Measurements from ENCODE around the gene TSPAN4. TPM values are rescaled to one million over a fixed set of nuclear protein-coding genes. Genes with fewer than 3 reads are reported as not detected.

Gene TSPAN4
- total and polyA plus RNA-seq, 2 of the 13 experiments (the other 11 are each of a cell fraction or from before 2014, with no cell fraction given), result 31.7 to 68.3 TPM

DNA sequence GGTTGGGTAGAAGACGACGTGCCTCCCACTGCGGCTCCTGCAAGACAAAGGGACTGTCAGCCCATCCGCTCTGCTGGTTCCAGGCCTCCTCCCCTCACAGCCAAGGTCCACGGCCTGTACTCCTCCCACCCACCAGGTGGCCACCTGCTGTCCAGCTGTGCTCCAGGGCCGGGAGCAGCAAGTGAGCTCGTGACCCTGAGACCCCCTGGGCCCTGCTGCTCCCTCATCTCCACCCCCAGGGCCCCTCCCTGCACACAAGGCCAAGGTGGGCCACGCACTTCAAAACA is 27.4 kb downstream of the TSPAN4 start:
- ChIA-PET POLR2A (no interaction called here), CTCF (ENCODE audit: low intra/inter-chr PET ratio, low total read pairs) (interaction anchor here (1.0 kb wide), 1 partner anchor 181 kb away, joined by 3 read pairs; no protein-coding TSS in a partner anchor)
- no peaks in the 10 kb centered on the region for H4K20me1 ChIP-seq (ENCODE audit: insufficient read depth, low read length)
- H3K4me1 ChIP-seq (ENCODE audit: insufficient read depth, low read length), result 0 out of 2 replicates have a peak, but pooled peaks cover 8% of the 10 kb centered on the region
- H3K36me3 ChIP-seq (replicated peaks in 1 of 2; ENCODE audit: control insufficient read depth in 1 of 2, insufficient read depth in 2 of 2, low read length in 2 of 2), result peaks cover 0 to 10% of the 10 kb centered on the region in 2 experiments; a peak in 2 of 5 replicates
- peak; percentile 73 for ATAC-seq
- H3K4me3 ChIP-seq (replicated peaks in 1 of 3; ENCODE audit: insufficient read depth in 1 of 3, low read depth in 2 of 3, low read length in 3 of 3), result no peak overlapping the region
- WGBS (ENCODE audit: low lambda C conversion rate), result no CpG with 5 or more reads among the region's 8 CpGs
- no peak overlapping the region for H3K4me2 ChIP-seq (ENCODE audit: low read depth, low read length)
- no peak for FAIRE-seq
- H3K9me3 ChIP-seq (ENCODE audit: low read length), result no peaks in the 10 kb centered on the region
- no peak overlapping the region for H2AFZ ChIP-seq (ENCODE audit: low read length)
- no peak overlapping the region for H3K27ac ChIP-seq (ENCODE audit: extremely low read length, insufficient read depth, low read length)
- no peak overlapping the region for H3K9ac ChIP-seq (ENCODE audit: insufficient read depth, low read depth, low read length)
- in situ Hi-C loops (cut with HindIII; ENCODE audit: extremely low pct_ligation_motif_present, low pct_unique_long_range_greater_than_20kb) (no loop called here), intact Hi-C loops (cut with micrococcal nuclease; ENCODE audit: unreplicated experiment) (no loop called here)
- peak; percentile 24 for DNase-seq (ENCODE audit: low spot score)
- no TSS peak for BruUV-seq (replicated peaks)
- no peaks in the 10 kb centered on the region for H3K27me3 ChIP-seq (ENCODE audit: control insufficient read depth in 1 of 2, insufficient read depth in 2 of 2, low read length in 2 of 2)
- H3K79me2 ChIP-seq (ENCODE audit: insufficient read depth, low read length), result no peaks in the 10 kb centered on the region
- TF ChIP-seq, protein P1, sequence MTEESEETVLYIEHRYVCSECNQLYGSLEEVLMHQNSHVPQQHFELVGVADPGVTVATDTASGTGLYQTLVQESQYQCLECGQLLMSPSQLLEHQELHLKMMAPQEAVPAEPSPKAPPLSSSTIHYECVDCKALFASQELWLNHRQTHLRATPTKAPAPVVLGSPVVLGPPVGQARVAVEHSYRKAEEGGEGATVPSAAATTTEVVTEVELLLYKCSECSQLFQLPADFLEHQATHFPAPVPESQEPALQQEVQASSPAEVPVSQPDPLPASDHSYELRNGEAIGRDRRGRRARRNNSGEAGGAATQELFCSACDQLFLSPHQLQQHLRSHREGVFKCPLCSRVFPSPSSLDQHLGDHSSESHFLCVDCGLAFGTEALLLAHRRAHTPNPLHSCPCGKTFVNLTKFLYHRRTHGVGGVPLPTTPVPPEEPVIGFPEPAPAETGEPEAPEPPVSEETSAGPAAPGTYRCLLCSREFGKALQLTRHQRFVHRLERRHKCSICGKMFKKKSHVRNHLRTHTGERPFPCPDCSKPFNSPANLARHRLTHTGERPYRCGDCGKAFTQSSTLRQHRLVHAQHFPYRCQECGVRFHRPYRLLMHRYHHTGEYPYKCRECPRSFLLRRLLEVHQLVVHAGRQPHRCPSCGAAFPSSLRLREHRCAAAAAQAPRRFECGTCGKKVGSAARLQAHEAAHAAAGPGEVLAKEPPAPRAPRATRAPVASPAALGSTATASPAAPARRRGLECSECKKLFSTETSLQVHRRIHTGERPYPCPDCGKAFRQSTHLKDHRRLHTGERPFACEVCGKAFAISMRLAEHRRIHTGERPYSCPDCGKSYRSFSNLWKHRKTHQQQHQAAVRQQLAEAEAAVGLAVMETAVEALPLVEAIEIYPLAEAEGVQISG (CRISPR knock-in tag; IDR thresholded peaks at IDR 0.05), result 0 out of 2 replicates have a peak, but pooled peaks have one; percentile 58
- TF ChIP-seq ZNF263 (CRISPR knock-in tag; IDR thresholded peaks at IDR 0.05) (peak; percentile 81), STAG1 (CRISPR knock-in tag; IDR thresholded peaks at IDR 0.05) (peak; percentile 66), AGO1 (IDR thresholded peaks at IDR 0.05; ENCODE audit: low read depth, low read length, poor library complexity, severe bottlenecking) (peak; percentile 84)
- TF ChIP-seq, protein P2, sequence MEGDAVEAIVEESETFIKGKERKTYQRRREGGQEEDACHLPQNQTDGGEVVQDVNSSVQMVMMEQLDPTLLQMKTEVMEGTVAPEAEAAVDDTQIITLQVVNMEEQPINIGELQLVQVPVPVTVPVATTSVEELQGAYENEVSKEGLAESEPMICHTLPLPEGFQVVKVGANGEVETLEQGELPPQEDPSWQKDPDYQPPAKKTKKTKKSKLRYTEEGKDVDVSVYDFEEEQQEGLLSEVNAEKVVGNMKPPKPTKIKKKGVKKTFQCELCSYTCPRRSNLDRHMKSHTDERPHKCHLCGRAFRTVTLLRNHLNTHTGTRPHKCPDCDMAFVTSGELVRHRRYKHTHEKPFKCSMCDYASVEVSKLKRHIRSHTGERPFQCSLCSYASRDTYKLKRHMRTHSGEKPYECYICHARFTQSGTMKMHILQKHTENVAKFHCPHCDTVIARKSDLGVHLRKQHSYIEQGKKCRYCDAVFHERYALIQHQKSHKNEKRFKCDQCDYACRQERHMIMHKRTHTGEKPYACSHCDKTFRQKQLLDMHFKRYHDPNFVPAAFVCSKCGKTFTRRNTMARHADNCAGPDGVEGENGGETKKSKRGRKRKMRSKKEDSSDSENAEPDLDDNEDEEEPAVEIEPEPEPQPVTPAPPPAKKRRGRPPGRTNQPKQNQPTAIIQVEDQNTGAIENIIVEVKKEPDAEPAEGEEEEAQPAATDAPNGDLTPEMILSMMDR (CRISPR knock-in tag; IDR thresholded peaks at IDR 0.05), result peak; percentile 82
- TF ChIP-seq, protein P3, sequence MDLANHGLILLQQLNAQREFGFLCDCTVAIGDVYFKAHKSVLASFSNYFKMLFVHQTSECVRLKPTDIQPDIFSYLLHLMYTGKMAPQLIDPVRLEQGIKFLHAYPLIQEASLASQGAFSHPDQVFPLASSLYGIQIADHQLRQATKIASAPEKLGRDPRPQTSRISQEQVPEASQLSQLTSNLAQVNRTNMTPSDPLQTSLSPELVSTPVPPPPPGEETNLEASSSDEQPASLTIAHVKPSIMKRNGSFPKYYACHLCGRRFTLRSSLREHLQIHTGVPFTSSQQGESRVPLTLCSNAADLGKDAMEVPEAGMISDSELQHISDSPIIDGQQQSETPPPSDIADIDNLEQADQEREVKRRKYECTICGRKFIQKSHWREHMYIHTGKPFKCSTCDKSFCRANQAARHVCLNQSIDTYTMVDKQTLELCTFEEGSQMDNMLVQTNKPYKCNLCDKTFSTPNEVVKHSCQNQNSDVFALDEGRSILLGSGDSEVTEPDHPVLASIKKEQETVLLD (CRISPR knock-in tag; IDR thresholded peaks at IDR 0.05; ENCODE audit: low read depth), result no peak
- TF ChIP-seq, protein P4, sequence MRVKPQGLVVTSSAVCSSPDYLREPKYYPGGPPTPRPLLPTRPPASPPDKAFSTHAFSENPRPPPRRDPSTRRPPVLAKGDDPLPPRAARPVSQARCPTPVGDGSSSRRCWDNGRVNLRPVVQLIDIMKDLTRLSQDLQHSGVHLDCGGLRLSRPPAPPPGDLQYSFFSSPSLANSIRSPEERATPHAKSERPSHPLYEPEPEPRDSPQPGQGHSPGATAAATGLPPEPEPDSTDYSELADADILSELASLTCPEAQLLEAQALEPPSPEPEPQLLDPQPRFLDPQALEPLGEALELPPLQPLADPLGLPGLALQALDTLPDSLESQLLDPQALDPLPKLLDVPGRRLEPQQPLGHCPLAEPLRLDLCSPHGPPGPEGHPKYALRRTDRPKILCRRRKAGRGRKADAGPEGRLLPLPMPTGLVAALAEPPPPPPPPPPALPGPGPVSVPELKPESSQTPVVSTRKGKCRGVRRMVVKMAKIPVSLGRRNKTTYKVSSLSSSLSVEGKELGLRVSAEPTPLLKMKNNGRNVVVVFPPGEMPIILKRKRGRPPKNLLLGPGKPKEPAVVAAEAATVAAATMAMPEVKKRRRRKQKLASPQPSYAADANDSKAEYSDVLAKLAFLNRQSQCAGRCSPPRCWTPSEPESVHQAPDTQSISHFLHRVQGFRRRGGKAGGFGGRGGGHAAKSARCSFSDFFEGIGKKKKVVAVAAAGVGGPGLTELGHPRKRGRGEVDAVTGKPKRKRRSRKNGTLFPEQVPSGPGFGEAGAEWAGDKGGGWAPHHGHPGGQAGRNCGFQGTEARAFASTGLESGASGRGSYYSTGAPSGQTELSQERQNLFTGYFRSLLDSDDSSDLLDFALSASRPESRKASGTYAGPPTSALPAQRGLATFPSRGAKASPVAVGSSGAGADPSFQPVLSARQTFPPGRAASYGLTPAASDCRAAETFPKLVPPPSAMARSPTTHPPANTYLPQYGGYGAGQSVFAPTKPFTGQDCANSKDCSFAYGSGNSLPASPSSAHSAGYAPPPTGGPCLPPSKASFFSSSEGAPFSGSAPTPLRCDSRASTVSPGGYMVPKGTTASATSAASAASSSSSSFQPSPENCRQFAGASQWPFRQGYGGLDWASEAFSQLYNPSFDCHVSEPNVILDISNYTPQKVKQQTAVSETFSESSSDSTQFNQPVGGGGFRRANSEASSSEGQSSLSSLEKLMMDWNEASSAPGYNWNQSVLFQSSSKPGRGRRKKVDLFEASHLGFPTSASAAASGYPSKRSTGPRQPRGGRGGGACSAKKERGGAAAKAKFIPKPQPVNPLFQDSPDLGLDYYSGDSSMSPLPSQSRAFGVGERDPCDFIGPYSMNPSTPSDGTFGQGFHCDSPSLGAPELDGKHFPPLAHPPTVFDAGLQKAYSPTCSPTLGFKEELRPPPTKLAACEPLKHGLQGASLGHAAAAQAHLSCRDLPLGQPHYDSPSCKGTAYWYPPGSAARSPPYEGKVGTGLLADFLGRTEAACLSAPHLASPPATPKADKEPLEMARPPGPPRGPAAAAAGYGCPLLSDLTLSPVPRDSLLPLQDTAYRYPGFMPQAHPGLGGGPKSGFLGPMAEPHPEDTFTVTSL (CRISPR knock-in tag; IDR thresholded peaks at IDR 0.05; ENCODE audit: borderline replicate concordance), result no peak
